HG03095 (cell line): ENCODE measurements around the gene PPM1H.
A peak's percentile ranks its signal among the peaks of the same experiment; 100 is the strongest.
"Not testable (repeated sequence)": the region's sequence is repeated elsewhere in the genome, so short reads cannot be mapped to it uniquely, and the experiment has no call there.

ENCODE experiments used
- ATAC-seq: cut with Tn5 transposase; IDR thresholded peaks from one replicate; pipeline ENCODE4 v1.9.1; 2021; ENCODE audit warnings: moderate library complexity; ENCODE audit not compliant: unreplicated experiment

The PPM1H gene

GRCh38 chr12:62841846-62842245 is 93.1 kb downstream of the PPM1H start:
- no peak for ATAC-seq

GRCh38 chr12:62840806-62841205 is 94.1 kb downstream of the PPM1H start:
- no peak for ATAC-seq

DNA sequence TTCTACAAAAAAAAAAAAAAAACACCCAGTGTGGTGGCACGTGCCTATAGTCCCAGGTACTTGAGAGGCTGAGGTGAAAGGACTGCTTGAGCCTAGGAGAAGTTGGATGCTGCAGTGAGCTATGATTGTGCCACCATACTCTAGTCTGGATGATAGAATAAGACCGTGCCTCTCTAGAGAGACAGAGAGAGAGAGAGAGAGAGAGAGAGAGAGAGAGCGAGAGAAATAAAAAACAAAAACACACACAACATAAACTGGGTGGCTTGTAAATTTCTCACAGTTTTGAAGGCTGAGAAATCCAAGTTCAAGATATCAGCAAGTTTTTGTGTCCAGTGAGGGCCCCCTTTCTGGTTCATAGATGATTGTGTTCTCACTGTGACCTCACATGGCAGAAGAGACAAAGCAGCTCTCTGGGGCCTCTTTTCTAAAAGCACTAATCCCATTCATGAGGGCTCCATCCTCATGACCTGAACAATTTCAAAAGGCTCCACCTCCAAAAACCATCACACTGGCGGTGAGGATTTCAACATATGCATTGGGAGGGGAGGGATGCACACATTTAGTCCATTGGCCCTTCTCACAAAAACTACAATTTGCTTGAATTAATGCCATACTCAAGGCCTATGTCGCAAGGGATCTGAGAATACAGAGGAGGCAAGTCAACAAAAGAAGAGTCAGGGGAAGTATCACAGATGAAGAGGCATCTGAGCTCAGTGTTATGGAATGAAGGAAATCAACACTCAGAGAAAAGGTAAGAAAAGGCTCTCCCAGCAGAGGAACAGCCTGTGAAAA is 94.9 kb downstream of the PPM1H start:
- ATAC-seq = no peak

GRCh38 chr12:62834971-62835547 is 99.9 kb downstream of the PPM1H start:
- no peak for ATAC-seq

DNA sequence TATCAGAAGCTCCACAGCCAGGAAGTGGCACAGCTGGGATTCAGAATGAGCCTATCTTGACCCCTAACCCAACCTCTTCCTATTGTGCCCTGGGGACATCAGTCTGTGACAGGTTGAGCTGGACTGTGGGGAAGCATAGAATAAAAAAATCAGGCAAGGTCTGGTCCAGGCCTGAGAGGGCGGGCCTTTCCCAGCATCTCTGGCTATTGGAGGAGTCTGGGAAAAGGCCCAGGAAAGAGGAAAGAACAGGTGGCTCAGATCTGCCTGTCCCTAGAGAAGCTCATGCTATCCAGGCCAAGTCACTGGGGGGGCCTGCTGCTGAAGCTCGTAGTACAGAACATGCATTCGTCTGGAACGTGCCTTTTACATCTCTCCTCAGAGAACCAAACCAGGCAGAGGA is 100.5 kb downstream of the PPM1H start:
- ATAC-seq = no peak

DNA sequence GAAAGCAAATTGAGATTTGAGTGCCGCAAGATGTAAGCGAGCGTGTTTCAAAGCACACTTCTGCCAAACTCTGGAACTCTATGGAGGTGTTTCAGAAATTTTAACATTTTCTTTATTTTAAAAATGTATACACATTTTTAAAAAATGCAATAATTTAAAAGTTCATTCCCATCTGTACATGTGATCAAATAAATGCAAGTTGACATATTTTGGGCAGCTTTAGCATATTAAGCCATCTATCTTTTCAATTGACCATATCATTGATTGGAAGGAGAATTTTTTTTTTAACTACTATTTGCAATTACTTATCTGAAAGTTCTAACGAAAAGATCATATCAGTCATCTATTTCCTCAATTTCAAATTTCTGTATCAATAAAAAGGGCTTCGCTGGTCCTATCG is 101.3 kb downstream of the PPM1H start:
- ATAC-seq = no peak

- ATAC-seq = no peak
Measured at GRCh38 chr12:62832558-62832957, 102.4 kb downstream of the PPM1H start.

- no peak for ATAC-seq
Measured at GRCh38 chr12:62832027-62832426, 102.9 kb downstream of the PPM1H start.

- ATAC-seq = no peak
Measured at GRCh38 chr12:62827855-62828254, 107.1 kb downstream of the PPM1H start.

DNA sequence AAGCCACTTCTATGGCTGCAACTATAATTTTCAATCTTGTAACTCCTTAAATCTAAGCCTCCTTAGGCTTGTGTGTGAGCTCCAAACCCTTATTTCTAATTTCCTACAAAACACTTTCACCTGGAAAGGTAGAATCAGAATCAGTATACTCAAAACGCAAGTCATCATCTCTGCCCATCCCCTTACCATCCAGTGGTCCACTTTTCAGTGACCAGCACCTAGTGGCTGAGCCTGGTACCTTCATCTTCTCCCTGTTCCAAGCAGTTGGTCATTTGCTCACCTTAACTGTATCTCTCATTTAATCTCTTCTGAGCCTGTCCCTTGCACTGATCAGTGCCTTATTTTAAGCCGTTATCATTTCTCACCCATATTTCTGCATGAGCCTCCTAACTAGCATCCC is 107.9 kb downstream of the PPM1H start:
- ATAC-seq = no peak

- ATAC-seq = no peak
Measured at GRCh38 chr12:62817556-62818271, 117.2 kb downstream of the PPM1H start.

- no peak for ATAC-seq
Measured at GRCh38 chr12:62814243-62814642, 120.7 kb downstream of the PPM1H start.

DNA sequence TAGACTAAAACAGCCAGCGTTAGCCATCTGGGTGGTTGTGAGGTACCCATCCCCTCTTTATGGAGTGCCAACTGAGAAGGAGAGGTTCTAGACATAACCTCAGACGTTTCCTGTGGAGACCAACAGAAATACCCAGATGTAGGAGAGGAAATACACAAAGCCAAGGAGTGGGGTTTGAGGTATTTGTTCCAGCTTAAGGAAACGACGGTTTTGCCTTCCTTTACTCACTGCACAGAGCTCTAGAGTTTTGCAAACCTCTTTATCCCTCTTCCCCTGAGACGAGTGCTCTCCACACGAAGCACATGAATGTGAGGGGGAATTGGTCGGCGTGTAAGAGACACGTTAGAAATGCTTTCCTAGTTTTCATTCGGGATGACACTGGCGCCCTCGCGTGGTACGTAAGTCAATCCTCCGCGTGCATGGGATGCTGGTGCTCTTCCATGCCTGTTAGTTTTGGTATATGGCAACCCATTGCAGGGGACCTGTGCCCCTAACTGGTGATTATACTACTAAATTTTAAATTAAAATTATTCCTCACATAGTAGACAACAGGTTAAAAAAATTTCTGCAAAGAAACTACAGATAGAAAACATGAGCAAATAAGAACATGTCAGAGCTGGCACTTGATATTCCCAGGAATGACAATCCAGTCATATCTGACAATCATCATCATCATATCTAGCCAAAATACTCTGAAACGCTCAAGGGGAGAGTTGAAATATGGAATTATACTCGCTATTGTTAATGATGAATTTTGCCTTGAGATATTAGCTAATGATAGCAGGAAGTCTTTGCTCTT is 121.7 kb downstream of the PPM1H start:
- ATAC-seq = peak; percentile 40

DNA sequence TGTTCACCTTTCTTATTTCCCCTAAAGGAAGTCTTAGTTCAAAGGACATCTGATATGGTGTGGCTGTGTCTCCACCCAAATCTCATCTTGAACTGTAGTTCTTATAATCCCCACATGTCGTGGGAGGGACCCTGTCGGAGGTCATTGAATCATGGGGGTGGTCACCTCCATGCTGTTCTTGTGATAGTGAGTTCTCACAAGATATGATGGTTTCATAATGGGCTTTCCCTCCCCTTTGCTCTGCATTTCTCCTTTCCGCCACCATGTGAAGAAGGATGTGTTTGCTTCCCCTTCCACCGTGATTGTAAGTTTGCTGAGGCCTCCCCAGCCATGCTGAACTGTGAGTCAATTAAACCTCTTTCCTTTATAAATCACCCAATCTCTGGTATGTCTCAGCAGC is 123.5 kb downstream of the PPM1H start:
- not testable (repeated sequence) for ATAC-seq

- peak; percentile 78 for ATAC-seq
Measured at GRCh38 chr12:62808166-62808879, 126.6 kb downstream of the PPM1H start.

GRCh38 chr12:62806893-62807292 is 128.1 kb downstream of the PPM1H start:
- ATAC-seq = no peak

GRCh38 chr12:62806244-62806836 is 128.6 kb downstream of the PPM1H start:
- ATAC-seq = no peak

- ATAC-seq = no peak
Measured at GRCh38 chr12:62805517-62805916, 129.4 kb downstream of the PPM1H start.

DNA sequence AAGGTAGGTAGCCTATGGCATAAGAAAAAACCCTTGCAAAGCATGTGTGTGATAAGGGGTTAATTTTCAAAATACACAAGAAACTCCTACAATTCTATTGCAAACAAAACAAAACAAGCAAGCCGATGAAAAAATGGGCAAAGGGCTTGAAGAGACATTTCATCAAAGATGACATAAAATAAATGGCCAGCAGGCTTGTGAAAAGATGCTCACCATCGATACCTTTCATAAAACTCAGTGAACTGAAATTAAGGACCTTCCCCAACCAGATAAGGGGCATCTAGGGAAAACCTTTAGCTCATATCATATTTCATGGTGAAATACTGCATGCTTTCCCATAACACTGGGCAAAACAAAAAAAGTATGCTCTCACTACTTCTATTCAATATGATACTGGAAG is 131.2 kb downstream of the PPM1H start:
- ATAC-seq = no peak

- ATAC-seq = no peak
Measured at GRCh38 chr12:62802984-62803383, 132.0 kb downstream of the PPM1H start.
